ENCODE measurements around the gene IL1F10.
A peak's percentile ranks its signal among the peaks of the same experiment; 100 is the strongest.

Gene IL1F10

DNA sequence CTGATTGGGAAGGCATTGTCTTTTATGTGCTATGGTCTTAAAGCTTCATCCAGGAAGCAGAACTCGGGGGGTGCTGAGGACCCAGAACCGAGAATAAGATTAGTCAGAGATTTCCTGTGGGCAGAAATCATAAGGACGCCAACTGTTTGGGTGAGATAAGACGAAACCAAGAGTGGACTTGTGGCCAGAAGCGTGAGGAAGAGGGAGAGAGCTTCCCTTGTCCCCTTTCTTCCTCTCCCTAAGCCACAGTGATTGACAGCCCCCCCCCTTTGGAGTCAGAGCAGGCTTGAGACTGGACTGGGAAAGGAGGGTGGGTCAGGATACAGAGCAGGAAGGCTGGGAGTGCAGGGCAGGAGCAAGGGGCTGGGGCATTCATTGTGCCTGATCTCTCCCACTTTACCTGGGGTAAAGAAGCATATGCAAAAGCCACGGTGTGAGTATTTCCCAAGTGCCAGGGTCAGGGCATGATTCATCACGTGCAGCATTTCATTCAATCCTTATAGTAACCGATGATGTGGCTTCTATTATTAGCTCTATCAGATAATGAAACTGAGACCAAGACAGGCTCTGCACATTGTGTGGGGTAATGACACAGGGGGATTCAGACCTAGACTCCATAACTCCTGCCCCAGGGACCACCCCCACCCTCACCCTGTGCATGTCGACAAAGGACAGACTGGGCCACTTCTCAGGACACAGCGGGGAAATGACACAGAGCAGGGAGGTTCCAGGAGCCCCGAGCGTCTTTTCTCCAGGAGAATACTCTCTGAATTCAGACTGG lies 56.6 kb downstream of the IL1F10 start:
- Histone ChIP-seq H3K9me3 (ENCODE audit: insufficient read depth, low read length) (no peaks in the 10 kb centered on the region), H3K4me1 (ENCODE audit: low read length) (peaks cover 20% of the 10 kb centered on the region), H4K20me1 (ENCODE audit: insufficient read depth, low read length) (no peaks in the 10 kb centered on the region), H3K4me3 (ENCODE audit: low read length) (no peak overlapping the region), H3K79me2 (ENCODE audit: low read length) (no peaks in the 10 kb centered on the region), H3K27me3 (ENCODE audit: low read depth, low read length) (peaks cover 23% of the 10 kb centered on the region), H3K4me2 (ENCODE audit: low read length) (peak overlapping the region; percentile 58), H3K27ac (ENCODE audit: low read length) (no peak overlapping the region), H3K36me3 (replicated peaks; ENCODE audit: low read depth, low read length) (no peaks in the 10 kb centered on the region), H2AFZ (ENCODE audit: low read depth, low read length) (no peak overlapping the region; the same call in 1 of the 2 replicates), H3K9ac (ENCODE audit: low read length) (no peak overlapping the region)
- TF ChIP-seq CTCF (IDR thresholded peaks at IDR 0.05; ENCODE audit: low read depth, low read length) (no peak), EZH2phosphoT487 (IDR thresholded peaks at IDR 0.05; ENCODE audit: low read depth) (no peak)

Measured in OCI-LY3 (cell line).